IgD-negative memory B cell (primary cell): ENCODE results near the gene ZNF329. TPM values are rescaled to one million over a fixed set of nuclear protein-coding genes. Genes with fewer than 3 reads are reported as not detected.
A peak's percentile ranks its signal among the peaks of the same experiment; 100 is the strongest.
"Not testable (repeated sequence)": the region's sequence is repeated elsewhere in the genome, so short reads cannot be mapped to it uniquely, and the experiment has no call there.

ENCODE experiments used
- H3K27ac Mint-ChIP-seq, 3 donors: one replicate each; pipeline ENCODE4 v1.8.0; 2020 to 2022; ENCODE audit warnings: mild to moderate bottlenecking in 3 of 3, mixed read lengths in 3 of 3, moderate library complexity in 1 of 3
- H3K27me3 Mint-ChIP-seq: one replicate; pipeline ENCODE4 v1.8.0; 2021; ENCODE audit warnings: mixed read lengths
- H3K36me3 Mint-ChIP-seq: one replicate; pipeline ENCODE4 v1.8.0; 2020; ENCODE audit warnings: mild to moderate bottlenecking, mixed read lengths
- H3K4me1 Mint-ChIP-seq, 3 donors: one replicate each; pipeline ENCODE4 v1.8.0; 2020 to 2022; ENCODE audit warnings: mixed read lengths in 3 of 3, mild to moderate bottlenecking in 1 of 3
- H3K4me3 Mint-ChIP-seq, 4 donors: one replicate each; pipeline ENCODE4 v1.8.0; 2020 to 2022; ENCODE audit warnings: mild to moderate bottlenecking in 4 of 4, mixed read lengths in 4 of 4, moderate library complexity in 3 of 4
- H3K9me3 Mint-ChIP-seq, 3 donors: one replicate each; pipeline ENCODE4 v1.8.0; 2020 to 2021; ENCODE audit warnings: mixed read lengths in 3 of 3, mild to moderate bottlenecking in 1 of 3
- polyA plus RNA-seq: library from polyadenylated mRNA; unstranded; fragments of 300-500 nt; fragmentation: Illumina TruSeq; gene quantifications from one replicate; pipeline ENCODE4 v1.2.3, GENCODE V29; 2021

Gene ZNF329
- polyA plus RNA-seq, 1 donor from 2014 or later, result 8.2 TPM

DNA sequence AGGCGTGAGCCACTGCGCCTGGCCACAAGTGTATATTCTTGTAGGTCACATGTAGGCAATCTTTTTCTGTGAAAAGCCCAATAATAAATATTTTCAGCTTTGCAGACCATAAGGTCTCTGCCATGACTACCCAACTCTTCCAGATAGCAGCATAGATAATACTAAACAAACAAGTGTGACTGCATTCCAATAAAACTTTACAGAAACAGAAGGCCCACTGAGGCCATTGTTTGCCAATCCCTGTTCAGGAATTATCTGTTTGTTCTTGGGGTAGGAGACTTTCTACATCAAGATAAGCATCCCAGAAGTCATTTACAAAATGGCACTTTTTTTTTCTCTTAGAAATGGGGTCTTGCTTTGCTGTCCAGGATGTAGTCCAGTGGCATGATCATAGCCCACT, 2.8 kb upstream of the ZNF329 start:
- H3K4me3 Mint-ChIP-seq, result peak overlapping the region; percentile 4 to 86 (median 82)

DNA sequence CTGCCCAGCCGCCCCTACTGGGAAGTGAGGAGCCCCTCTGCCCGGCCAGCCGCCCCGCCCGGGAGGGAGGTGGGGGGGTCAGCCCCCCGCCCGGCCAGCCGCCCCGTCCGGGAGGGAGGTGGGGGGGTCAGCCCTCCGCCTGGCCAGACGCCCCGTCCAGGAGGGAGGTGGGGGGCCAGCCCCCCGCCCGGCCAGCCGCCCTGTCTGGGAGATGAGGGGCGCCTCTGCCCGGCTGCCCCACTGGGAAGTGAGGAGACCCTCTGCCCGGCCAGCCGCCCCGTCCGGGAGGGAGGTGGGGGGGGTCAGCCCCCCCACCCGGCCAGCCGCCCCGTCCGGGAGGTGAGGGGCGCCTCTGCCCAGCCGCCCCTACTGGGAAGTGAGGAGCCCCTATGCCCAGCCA, 3.1 kb downstream of the ZNF329 start:
- not testable (repeated sequence) for H3K27me3 Mint-ChIP-seq, H3K27ac Mint-ChIP-seq, H3K36me3 Mint-ChIP-seq, H3K4me3 Mint-ChIP-seq
- Mint-ChIP-seq H3K4me1 (peaks cover 8 to 10% (median 9%) of the 10 kb centered on the region in 3 donors), H3K9me3 (peaks cover 0 to 16% (median 15%) of the 10 kb centered on the region in 3 donors)

More for the DNA sequence above, 2.8 kb upstream of the ZNF329 start:
- H3K4me1 Mint-ChIP-seq, result peaks cover 8 to 12% (median 10%) of the 10 kb centered on the region in 3 donors
- H3K36me3 Mint-ChIP-seq, result peaks cover 2% of the 10 kb centered on the region
- peak overlapping the region in 2 of 3 donors; percentile 27 to 37 for H3K27ac Mint-ChIP-seq
- peaks cover 1 to 7% (median 4%) of the 10 kb centered on the region in 3 donors for H3K9me3 Mint-ChIP-seq
- peaks cover 2% of the 10 kb centered on the region for H3K27me3 Mint-ChIP-seq

DNA sequence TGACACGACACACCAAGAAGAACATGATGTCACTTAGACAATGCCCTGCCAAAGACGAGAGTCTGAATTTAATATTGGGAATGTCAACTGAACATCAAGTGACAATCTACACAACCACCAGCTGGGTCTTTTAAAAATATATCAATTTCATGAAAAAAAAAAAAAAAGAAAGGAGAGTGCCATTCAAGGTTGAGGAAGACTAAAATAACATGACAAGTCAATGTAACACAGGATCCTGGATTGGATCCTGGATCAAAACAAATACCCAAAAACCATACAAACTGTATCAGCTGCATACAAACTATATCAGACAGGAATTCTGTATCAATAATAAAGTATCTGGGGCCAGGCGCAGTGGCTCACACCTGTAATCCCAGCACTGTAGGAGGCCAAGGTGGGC, 4.7 kb downstream of the ZNF329 start:
- H3K27me3 Mint-ChIP-seq, result no peaks in the 10 kb centered on the region
- H3K9me3 Mint-ChIP-seq, result peaks cover 0 to 22% (median 20%) of the 10 kb centered on the region in 3 donors
- H3K4me1 Mint-ChIP-seq, result peaks cover 8 to 10% (median 9%) of the 10 kb centered on the region in 3 donors
- peak overlapping the region in 1 of 3 donors; percentile 18 for H3K27ac Mint-ChIP-seq
- H3K4me3 Mint-ChIP-seq, result peak overlapping the region in 2 of 4 donors; percentile 38 to 71
- peaks cover 7% of the 10 kb centered on the region for H3K36me3 Mint-ChIP-seq

DNA sequence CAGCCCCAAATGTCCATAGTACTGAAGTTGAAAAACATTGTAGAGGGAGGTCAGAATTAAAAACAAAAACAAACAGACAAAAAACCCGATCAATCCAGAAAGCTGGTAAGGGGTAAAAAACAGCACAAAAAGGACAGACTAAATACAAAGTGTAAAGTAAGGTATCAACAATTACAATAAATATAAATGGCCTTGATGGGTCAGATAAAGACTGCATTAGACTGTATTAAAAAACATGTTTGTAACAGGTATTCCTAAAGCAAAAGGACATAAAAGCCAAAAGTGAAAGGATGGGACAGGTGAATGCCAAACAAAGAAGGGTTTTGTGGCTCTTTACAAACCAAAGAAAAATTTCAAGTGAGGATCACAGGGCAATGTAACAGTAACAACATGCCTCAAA, 16.3 kb downstream of the ZNF329 start:
- H3K9me3 Mint-ChIP-seq, result peaks cover 7 to 54% (median 41%) of the 10 kb centered on the region in 3 donors
- peak overlapping the region in 1 of 4 donors; percentile 80 for H3K4me3 Mint-ChIP-seq
- H3K27ac Mint-ChIP-seq, result no peak overlapping the region
- peaks cover 42% of the 10 kb centered on the region for H3K36me3 Mint-ChIP-seq
- no peaks in the 10 kb centered on the region for H3K4me1 Mint-ChIP-seq
- H3K27me3 Mint-ChIP-seq, result no peaks in the 10 kb centered on the region

DNA sequence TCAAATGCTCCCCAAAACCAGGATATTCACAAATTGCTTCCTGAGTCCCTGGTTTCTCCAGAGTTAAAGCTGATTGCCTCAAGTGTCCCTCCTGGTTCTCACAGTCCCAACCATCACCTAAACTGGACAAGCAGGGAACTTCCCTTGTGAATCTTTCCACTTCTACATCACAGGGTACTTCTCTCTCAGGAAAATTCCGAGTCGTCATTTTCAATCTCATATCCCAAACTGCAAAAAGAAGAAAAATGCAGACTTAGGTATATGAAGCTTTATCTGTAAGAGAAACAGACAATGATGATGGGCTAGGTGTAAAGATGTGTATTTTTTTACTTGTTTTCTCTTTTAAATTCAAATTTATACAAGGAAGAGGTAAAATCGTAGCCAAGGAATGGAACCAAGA, 21.3 kb downstream of the ZNF329 start:
- Mint-ChIP-seq H3K9me3 (peaks cover 11 to 71% (median 45%) of the 10 kb centered on the region in 3 donors), H3K27ac (no peak overlapping the region), H3K36me3 (peaks cover 32% of the 10 kb centered on the region), H3K4me3 (no peak overlapping the region), H3K27me3 (no peaks in the 10 kb centered on the region), H3K4me1 (no peaks in the 10 kb centered on the region)

DNA sequence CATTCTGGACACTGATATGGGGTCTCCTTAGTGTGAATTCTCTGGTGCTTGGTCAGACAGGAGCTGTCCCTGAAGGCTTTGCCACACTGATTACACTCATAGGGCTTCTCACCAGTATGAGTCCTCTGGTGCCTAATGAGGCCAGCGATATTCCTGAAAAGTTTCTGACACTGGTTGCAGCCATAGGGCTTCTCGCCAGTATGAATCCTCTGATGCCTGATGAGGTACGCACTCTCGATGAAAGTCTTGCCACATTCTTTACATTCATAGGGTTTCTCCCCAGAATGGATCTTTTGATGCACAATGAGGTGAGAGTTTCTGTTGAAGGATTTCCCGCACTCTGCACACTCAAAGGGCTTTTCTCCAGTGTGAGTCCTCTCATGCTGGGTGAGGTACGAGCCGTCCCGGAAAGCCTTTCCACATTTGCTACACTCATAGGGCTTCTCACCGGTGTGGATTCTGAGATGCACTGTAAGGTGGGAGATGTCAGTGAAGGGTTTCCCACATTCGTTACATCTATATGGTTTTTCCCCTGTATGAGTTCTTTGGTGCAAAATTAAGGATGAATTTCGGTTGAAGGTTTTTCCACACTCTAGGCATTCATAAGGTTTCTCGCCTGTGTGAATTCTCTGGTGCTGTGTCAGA, 22.4 kb downstream of the ZNF329 start:
- Mint-ChIP-seq H3K27me3 (no peaks in the 10 kb centered on the region), H3K4me1 (no peaks in the 10 kb centered on the region)

DNA sequence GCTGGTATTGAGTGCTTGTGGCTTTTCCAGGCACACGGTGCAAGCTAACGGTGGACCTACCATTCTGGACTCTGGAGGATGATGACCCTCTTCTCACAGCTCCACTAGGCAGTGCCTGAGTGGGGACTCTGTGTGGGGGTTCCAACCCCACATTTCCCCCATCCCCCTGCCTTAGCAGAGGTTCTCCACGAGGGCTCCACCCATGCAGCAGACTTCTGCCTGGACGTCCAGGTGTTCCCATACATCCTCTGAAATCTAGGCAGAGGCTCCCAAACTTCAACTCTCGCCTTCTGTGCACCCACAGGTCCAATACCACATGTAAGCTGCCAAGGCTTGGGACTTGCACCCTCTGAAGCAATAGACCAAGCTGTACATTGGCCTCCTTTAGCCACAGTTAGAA, 27.2 kb downstream of the ZNF329 start:
- Mint-ChIP-seq H3K4me3 (no peak overlapping the region), H3K4me1 (no peaks in the 10 kb centered on the region), H3K9me3 (peaks cover 30 to 67% (median 51%) of the 10 kb centered on the region in 3 donors), H3K36me3 (peaks cover 4% of the 10 kb centered on the region), H3K27ac (no peak overlapping the region), H3K27me3 (no peaks in the 10 kb centered on the region)

More for the DNA sequence above, 22.4 kb downstream of the ZNF329 start:
- no peak overlapping the region for H3K4me3 Mint-ChIP-seq
- H3K36me3 Mint-ChIP-seq, result peaks cover 22% of the 10 kb centered on the region
- H3K9me3 Mint-ChIP-seq, result peaks cover 12 to 67% (median 41%) of the 10 kb centered on the region in 3 donors
- peak overlapping the region in 1 of 3 donors; percentile 62 for H3K27ac Mint-ChIP-seq

DNA sequence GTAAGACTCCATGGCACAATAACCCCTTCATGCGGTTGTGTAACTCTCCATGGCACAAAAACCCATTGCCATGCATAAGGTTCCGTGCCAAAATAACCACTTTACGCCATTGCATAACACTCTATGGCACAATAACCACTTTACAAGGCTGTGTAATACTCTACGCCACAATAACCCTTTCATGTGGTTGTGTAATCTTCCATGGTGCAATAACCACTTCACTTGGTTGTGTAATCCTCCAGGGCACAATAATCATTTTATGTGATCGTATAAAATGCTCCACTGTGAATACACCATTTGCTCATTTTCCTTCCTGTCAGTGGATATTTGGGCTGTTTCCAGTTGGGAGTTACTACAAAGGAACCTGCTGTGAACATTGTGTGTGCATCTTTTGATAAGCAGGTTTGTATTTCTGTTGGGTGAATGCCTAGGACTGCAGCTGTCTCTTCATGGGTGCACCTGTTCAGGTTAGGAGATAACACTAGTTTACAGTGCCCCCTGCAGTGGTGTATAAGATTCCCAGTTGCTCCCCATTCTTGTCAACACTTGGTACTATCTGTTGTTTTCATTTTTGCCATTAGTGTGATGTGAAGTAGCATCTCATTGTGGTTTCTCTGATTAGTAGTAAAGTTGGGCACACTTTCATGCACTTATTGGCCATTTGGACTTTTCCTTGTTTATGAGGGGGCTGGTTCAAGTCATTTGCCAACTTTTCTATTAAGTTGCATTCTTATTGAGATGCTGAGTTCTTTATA, 31.4 kb downstream of the ZNF329 start:
- Mint-ChIP-seq H3K9me3 (peaks cover 28 to 64% (median 53%) of the 10 kb centered on the region in 3 donors), H3K27ac (peak overlapping the region in 1 of 3 donors; percentile 63), H3K4me1 (no peaks in the 10 kb centered on the region), H3K4me3 (peak overlapping the region in 2 of 4 donors; percentile 52 to 77), H3K36me3 (peaks cover 3% of the 10 kb centered on the region), H3K27me3 (peaks cover 2% of the 10 kb centered on the region)

DNA sequence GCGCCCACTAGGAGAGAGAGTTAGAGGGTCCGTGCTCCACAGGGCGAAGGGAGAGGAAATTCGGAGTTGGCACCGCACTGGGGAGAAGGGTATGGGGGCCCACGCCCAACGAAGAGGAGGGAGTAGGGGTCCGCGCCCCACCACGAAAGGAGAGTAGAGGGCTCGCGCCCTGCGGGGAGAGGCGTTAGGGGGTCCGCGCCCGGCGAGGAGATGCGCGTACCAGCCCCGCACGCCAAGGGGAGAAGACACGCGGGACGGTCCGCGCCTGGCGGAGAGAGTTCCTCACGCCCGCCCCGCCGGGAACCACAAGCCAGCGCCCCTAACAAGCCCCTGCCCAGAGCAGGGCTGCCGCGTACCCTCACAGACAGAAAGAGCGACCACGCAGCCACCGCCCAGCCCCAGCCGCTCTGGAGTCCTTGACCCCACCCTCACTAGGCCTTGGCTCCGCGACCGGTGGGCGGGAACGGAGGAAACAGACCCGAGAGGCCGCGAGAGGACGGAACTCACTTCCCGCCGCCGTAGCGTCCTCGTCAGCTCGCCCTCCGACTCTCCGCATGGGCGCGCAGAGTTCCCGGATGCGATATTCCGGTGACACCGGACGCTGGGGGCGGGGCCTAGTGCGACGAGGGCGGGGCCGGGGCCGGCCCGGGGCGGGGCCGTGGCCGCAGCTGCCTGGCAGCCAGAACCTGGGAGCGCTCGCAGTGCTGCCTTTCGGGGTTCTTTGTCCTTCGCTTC, 32.6 kb downstream of the ZNF329 start:
- H3K9me3 Mint-ChIP-seq, result peaks cover 26 to 63% (median 53%) of the 10 kb centered on the region in 3 donors
- no peaks in the 10 kb centered on the region for H3K4me1 Mint-ChIP-seq
- H3K4me3 Mint-ChIP-seq, result no peak overlapping the region
- no peak overlapping the region for H3K27ac Mint-ChIP-seq
- H3K36me3 Mint-ChIP-seq, result peaks cover 3% of the 10 kb centered on the region
- peaks cover 2% of the 10 kb centered on the region for H3K27me3 Mint-ChIP-seq

DNA sequence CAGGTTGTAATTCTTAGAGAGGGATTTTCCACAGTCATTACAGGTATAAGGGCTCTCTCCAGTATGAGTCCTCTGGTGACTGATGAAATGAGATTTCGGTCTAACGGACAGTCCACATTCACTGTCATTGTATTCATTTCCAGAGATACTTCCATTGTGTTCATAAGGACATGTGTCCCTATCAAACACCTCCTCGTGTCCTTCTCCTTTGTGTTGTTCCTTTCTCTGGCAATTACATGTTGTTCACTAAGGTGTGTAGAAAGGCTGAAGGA, 42.1 kb downstream of the ZNF329 start:
- H3K9me3 Mint-ChIP-seq, result peaks cover 14 to 38% (median 34%) of the 10 kb centered on the region in 3 donors
- H3K36me3 Mint-ChIP-seq, result peaks cover 2% of the 10 kb centered on the region
- H3K27me3 Mint-ChIP-seq, result no peaks in the 10 kb centered on the region
- H3K4me1 Mint-ChIP-seq, result no peaks in the 10 kb centered on the region
- no peak overlapping the region for H3K4me3 Mint-ChIP-seq
- H3K27ac Mint-ChIP-seq, result peak overlapping the region in 1 of 3 donors; percentile 64

DNA sequence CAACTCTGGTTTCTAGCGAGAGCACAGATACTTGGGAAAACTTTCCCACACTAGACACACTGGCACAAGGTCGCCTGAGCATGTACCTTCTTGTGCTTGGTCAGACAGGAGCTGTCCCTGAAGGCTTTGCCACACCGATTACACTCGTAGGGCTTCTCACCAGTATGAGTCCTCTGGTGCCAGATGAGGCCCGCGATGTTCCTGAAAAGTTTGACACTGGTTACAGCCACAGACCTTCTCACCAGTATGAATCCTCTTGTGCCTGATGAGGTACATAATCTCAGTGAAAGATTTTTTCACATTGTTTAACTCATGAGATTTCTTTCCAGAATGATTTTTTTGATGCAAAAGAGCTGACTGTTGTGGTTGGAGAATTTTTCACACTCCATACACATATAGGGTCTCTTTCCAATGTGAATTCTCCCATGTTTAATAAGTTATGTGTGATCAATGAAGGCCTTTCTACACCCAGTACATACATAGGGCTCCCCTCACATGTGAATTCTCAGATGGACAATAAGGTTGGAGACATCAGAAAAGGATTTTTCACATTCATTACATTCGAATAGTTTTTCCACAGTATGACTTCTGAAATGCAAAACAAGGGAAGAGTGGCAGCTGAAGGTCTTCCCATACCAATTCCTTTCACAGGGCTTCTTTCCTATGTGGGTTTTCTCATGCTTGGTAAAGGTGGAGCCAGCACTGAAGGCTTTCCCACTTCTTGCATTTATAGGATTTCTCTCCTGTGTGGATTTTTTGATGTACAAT, 42.6 kb downstream of the ZNF329 start:
- Mint-ChIP-seq H3K9me3 (peaks cover 18 to 40% (median 35%) of the 10 kb centered on the region in 3 donors), H3K27ac (no peak overlapping the region), H3K4me3 (no peak overlapping the region), H3K4me1 (no peaks in the 10 kb centered on the region), H3K27me3 (no peaks in the 10 kb centered on the region), H3K36me3 (peaks cover 2% of the 10 kb centered on the region)

DNA sequence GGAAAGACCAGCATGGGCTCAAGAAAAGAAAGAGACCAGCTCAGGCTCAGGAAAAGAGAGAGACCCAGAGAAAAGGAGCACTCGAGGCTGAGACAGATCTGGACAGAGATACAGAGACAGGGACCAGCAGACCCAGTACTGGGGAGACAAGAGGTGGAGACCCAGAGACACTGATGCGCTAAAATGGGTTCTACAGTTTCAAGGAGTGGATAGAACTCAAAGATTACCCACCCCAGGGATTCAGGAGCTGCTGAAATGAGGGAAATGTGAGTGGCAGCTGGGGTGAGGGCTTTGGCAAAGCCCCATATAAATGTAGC, 51.9 kb downstream of the ZNF329 start:
- H3K4me1 Mint-ChIP-seq, result peaks cover 6 to 9% (median 9%) of the 10 kb centered on the region in 3 donors
- H3K4me3 Mint-ChIP-seq, result peak overlapping the region; percentile 88 to 97 (median 94)
- H3K27me3 Mint-ChIP-seq, result no peaks in the 10 kb centered on the region
- peaks cover 4% of the 10 kb centered on the region for H3K36me3 Mint-ChIP-seq
- H3K9me3 Mint-ChIP-seq, result peaks cover 12 to 27% (median 14%) of the 10 kb centered on the region in 3 donors
- H3K27ac Mint-ChIP-seq, result peak overlapping the region; percentile 99 to 100 (median 100)

DNA sequence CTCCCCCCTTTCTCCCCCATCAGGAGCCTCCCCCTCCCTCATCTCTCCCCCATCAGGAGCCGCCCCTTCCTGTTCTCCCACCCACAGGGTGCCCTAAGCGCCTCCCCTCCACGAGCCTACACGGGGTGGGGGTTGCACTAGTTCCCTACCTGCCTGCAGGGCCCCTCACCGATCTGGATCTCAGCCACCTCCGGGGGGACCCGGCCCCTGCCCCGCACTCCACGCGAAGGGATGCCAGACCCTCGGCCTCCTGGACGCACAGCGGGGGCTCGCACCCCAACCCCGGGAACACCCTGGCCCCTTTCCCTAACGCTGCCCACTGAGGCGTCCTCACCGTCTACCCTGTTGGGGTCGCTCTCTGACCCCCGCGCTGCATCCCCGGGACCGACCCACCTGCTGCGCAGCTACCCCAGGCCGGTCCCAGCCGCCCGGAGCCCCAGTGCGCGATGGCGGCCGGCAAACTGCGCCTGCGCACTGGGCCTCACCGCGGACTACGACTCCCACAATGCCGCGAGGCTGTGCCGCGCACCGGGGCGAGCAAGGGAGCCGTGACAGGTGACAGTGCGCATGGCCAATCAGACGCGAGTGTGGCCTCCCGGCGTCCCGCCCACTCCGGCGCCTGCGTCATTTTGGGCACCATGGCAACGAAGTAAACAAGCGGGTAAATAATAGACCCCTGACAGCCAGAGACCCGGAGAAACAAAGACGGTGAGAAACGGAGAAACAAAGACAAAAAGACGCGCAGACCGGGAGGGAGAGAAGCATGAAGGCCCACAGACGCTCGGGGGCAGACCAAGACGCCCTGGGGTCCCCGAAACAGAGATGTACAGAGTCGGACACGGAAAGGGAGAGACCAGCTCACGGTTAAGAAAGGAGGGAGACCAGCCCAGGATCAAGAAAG, 52.6 kb downstream of the ZNF329 start, which contains the start of gene ZSCAN18:
TSS of gene ZSCAN18 (minus strand) at position 451 of the 901 bp plus-strand sequence. CDS start 7,964 bp downstream, outside the sequence.
- H3K9me3 Mint-ChIP-seq, result peaks cover 6 to 25% (median 8%) of the 10 kb centered on the region in 3 donors
- peak within 1 kb of the TSS; percentile 88 to 97 (median 94) for H3K4me3 Mint-ChIP-seq
- peak within 1 kb of the TSS; percentile 99 to 100 (median 100) for H3K27ac Mint-ChIP-seq

More for the DNA sequence above, 52.6 kb downstream of the ZNF329 start, which contains the start of gene ZSCAN18:
- Mint-ChIP-seq H3K36me3 (peaks cover 4% of the 10 kb centered on the region), H3K27me3 (no peaks in the 10 kb centered on the region), H3K4me1 (peaks cover 6 to 12% (median 9%) of the 10 kb centered on the region in 3 donors)
